ENCODE measurements around the gene FXYD7. TPM values are rescaled to one million over a fixed set of nuclear protein-coding genes. Genes with fewer than 3 reads are reported as not detected.
A peak's percentile ranks its signal among the peaks of the same experiment; 100 is the strongest.

FXYD7 gene
- total and polyA plus RNA-seq, 9 of the 15 experiments (the other 6 are each of a cell fraction or from before 2014, with no cell fraction given): 0.10 to 0.80 (median 0.31) TPM; not detected in 3

DNA sequence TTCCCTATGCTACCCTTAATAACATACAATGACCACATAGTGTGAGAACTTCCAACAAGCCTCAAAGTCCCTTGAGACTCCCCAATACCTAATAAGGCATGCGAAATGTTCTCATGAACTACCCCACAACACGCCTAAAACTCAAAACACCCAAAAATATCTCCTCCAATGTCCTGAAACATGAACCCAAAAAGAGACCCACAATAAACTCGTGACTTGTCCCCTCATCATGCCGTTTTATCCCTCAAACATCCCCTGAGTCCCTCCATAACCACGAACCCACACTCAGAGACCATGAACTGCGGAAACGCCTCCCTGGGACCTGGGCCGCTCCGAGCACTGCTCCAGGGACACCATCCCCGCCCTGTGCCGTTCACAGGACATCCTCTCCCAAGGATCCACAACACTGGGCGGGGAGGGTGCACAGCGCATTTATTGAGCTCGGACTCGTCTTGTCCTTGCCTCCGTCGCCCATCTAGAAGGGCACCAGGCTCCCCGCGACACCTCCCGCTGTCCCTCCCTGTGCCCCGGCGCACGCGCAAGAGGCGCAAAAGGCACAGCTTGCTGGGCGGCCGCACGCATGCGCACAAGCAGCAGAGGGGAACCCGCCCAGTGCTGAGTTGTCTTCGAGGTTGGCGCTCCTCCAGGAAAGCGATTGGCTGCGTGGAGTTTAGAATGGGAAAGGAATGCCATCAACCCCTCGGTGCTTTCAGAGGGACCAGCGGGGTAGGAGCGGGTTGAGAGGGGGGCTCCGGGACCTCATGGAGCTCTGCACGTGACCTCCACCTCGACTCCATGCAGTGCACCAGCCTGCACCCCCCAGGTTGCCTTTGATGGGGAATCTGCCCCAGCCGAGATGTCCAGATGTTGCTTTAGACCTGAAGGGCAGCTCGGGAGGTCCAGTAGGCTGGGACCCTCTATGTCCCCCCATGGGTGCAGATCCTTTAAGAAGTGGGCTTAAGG lies 18.7 kb upstream of the FXYD7 start (continued):
- TF ChIP-seq E2F1 (CRISPR knock-in tag; IDR thresholded peaks at IDR 0.05): peak; percentile 48; the same call in 1 of the 2 replicates
- TF ChIP-seq ZKSCAN1 (IDR thresholded peaks at IDR 0.05; ENCODE audit: low read depth, low read length): 0 out of 2 replicates have a peak, but pooled peaks have one; percentile 9
- TF ChIP-seq NFIC (IDR thresholded peaks at IDR 0.05): peak; percentile 90
- TF ChIP-seq MTA1 (IDR thresholded peaks at IDR 0.05; ENCODE audit: borderline replicate concordance): no peak
- TF ChIP-seq, protein P1, sequence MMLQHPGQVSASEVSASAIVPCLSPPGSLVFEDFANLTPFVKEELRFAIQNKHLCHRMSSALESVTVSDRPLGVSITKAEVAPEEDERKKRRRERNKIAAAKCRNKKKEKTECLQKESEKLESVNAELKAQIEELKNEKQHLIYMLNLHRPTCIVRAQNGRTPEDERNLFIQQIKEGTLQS (IDR thresholded peaks at IDR 0.05): no peak
- TF ChIP-seq, protein P1 (CRISPR knock-in tag; conservative IDR thresholded peaks at IDR 0.05): peak; percentile 55; the same call in 1 of the 2 replicates
- no peak for TF ChIP-seq NR4A1 (CRISPR knock-in tag; IDR thresholded peaks at IDR 0.05)
- no peak for TF ChIP-seq NR4A1 (tag; IDR thresholded peaks at IDR 0.05)
- TF ChIP-seq ETV6 (IDR thresholded peaks at IDR 0.05; ENCODE audit: borderline replicate concordance in 1 of 2, low read depth in 2 of 2, low read length in 1 of 2): no peak
- TF ChIP-seq ETV6 (CRISPR knock-in tag; IDR thresholded peaks at IDR 0.05; ENCODE audit: borderline replicate concordance): no peak
- TF ChIP-seq HDAC1 (IDR thresholded peaks at IDR 0.05): 0 out of 4 replicates have a peak, but pooled peaks of 1 of the 2 experiments have one; percentile 33
- peak; percentile 47 to 85; a peak in 3 of 4 replicates for TF ChIP-seq MAZ (CRISPR knock-in tag; conservative IDR thresholded peaks at IDR 0.05 in 1 of 2, IDR thresholded peaks at IDR 0.05 in 1 of 2)
- 0 out of 4 replicates have a peak, but pooled peaks of 1 of the 2 experiments have one; percentile 18 for TF ChIP-seq MNT (conservative IDR thresholded peaks at IDR 0.05)
- TF ChIP-seq NRF1 (conservative IDR thresholded peaks at IDR 0.05 in 1 of 2, IDR thresholded peaks at IDR 0.05 in 1 of 2): peak; percentile 100
- TF ChIP-seq, protein P2, sequence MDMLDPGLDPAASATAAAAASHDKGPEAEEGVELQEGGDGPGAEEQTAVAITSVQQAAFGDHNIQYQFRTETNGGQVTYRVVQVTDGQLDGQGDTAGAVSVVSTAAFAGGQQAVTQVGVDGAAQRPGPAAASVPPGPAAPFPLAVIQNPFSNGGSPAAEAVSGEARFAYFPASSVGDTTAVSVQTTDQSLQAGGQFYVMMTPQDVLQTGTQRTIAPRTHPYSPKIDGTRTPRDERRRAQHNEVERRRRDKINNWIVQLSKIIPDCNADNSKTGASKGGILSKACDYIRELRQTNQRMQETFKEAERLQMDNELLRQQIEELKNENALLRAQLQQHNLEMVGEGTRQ (CRISPR knock-in tag; IDR thresholded peaks at IDR 0.05): peak; percentile 50; the same call in 1 of the 2 replicates
- TF ChIP-seq MTA3 (IDR thresholded peaks at IDR 0.05; ENCODE audit: borderline replicate concordance): peak; percentile 69; the same call in 1 of the 2 replicates
- peak; percentile 39; the same call in 1 of the 2 replicates for TF ChIP-seq ATF7 (IDR thresholded peaks at IDR 0.05)
- TF ChIP-seq, protein P3, sequence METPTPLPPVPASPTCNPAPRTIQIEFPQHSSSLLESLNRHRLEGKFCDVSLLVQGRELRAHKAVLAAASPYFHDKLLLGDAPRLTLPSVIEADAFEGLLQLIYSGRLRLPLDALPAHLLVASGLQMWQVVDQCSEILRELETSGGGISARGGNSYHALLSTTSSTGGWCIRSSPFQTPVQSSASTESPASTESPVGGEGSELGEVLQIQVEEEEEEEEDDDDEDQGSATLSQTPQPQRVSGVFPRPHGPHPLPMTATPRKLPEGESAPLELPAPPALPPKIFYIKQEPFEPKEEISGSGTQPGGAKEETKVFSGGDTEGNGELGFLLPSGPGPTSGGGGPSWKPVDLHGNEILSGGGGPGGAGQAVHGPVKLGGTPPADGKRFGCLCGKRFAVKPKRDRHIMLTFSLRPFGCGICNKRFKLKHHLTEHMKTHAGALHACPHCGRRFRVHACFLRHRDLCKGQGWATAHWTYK (CRISPR knock-in tag; IDR thresholded peaks at IDR 0.05): 0 out of 2 replicates have a peak, but pooled peaks have one; percentile 17
- 0 out of 2 replicates have a peak, but pooled peaks have one; percentile 21 for TF ChIP-seq SMARCE1 (IDR thresholded peaks at IDR 0.05)
- TF ChIP-seq NEUROD1 (IDR thresholded peaks at IDR 0.05; ENCODE audit: borderline replicate concordance, low read depth, low read length, partially characterized antibody): no peak
